Measurements from ENCODE around the gene ERAS.

ERAS gene

GRCh38 chrX:48831909-48832291, 5.6 kb downstream of the ERAS start:
- no peak for DNase-seq
- Histone ChIP-seq H3K9me3 (no peaks in the 10 kb centered on the region), H3K27me3 (no peaks in the 10 kb centered on the region), H3K4me3 (ENCODE audit: low read depth, low read length) (no peak overlapping the region), H3K36me3 (no peaks in the 10 kb centered on the region), H3K4me1 (no peaks in the 10 kb centered on the region)
- TF ChIP-seq CTCF (IDR thresholded peaks at IDR 0.05; ENCODE audit: low read depth, low read length), result no peak

GRCh38 chrX:48833542-48834138, 7.3 kb downstream of the ERAS start:
- no peak for DNase-seq
- no peaks in the 10 kb centered on the region for H3K9me3 ChIP-seq

GRCh38 chrX:48834383-48834709, 8.0 kb downstream of the ERAS start:
- no peak for DNase-seq
- no peak for TF ChIP-seq CTCF (IDR thresholded peaks at IDR 0.05; ENCODE audit: low read depth, low read length)
- H3K27me3 ChIP-seq, result no peaks in the 10 kb centered on the region
- H3K4me3 ChIP-seq (ENCODE audit: low read depth, low read length), result peak overlapping the region; percentile 79
- H3K4me1 ChIP-seq, result no peaks in the 10 kb centered on the region
- H3K9me3 ChIP-seq, result no peaks in the 10 kb centered on the region
- H3K36me3 ChIP-seq, result no peaks in the 10 kb centered on the region

More at GRCh38 chrX:48833542-48834138, 7.3 kb downstream of the ERAS start:
- Histone ChIP-seq H3K36me3 (no peaks in the 10 kb centered on the region), H3K27me3 (no peaks in the 10 kb centered on the region), H3K4me3 (ENCODE audit: low read depth, low read length) (peak overlapping the region; percentile 79), H3K4me1 (no peaks in the 10 kb centered on the region)
- TF ChIP-seq CTCF (IDR thresholded peaks at IDR 0.05; ENCODE audit: low read depth, low read length), result peak; percentile 43

- Histone ChIP-seq H3K4me3 (ENCODE audit: low read depth, low read length) (peak within 1 kb of the TSS; percentile 79), H3K36me3 (no peaks in the 10 kb centered on the region), H3K27me3 (no peaks in the 10 kb centered on the region), H3K9me3 (no peaks in the 10 kb centered on the region), H3K4me1 (no peaks in the 10 kb centered on the region)
- no peak for TF ChIP-seq CTCF (IDR thresholded peaks at IDR 0.05; ENCODE audit: low read depth, low read length)
- peak; percentile 78 for DNase-seq
Measured at GRCh38 chrX:48835524-48836329, 9.4 kb downstream of the ERAS start, which contains the start of gene PCSK1N. PCSK1N (minus strand) TSS chrX:48835610; CDS start chrX:48835532, 78 bp downstream.

GRCh38 chrX:48839686-48840085, 13.4 kb downstream of the ERAS start:
- DNase-seq, result no peak
- H3K4me3 ChIP-seq (ENCODE audit: low read depth, low read length), result no peak overlapping the region
- no peak for TF ChIP-seq CTCF (IDR thresholded peaks at IDR 0.05; ENCODE audit: low read depth, low read length)
- no peaks in the 10 kb centered on the region for H3K36me3 ChIP-seq
- no peaks in the 10 kb centered on the region for H3K9me3 ChIP-seq
- H3K4me1 ChIP-seq, result no peaks in the 10 kb centered on the region
- no peaks in the 10 kb centered on the region for H3K27me3 ChIP-seq

- Histone ChIP-seq H3K36me3 (no peaks in the 10 kb centered on the region), H3K9me3 (no peaks in the 10 kb centered on the region), H3K27me3 (no peaks in the 10 kb centered on the region), H3K4me1 (no peaks in the 10 kb centered on the region), H3K4me3 (ENCODE audit: low read depth, low read length) (no peak overlapping the region)
- no peak for TF ChIP-seq CTCF (IDR thresholded peaks at IDR 0.05; ENCODE audit: low read depth, low read length)
- DNase-seq, result no peak
Measured at GRCh38 chrX:48848847-48849246, 22.5 kb downstream of the ERAS start.

Data from BE2C (cell line).